ENCODE data around the gene RASA3. TPM values are rescaled to one million over a fixed set of nuclear protein-coding genes. Genes with fewer than 3 reads are reported as not detected.

The RASA3 gene
- polyA plus RNA-seq, 1 experiment = 31.4 TPM

- no peaks in the 10 kb centered on the region for H3K36me3 ChIP-seq (ENCODE audit: control insufficient read depth, insufficient read depth, low read length)
- no peak overlapping the region for H3K4me3 ChIP-seq (ENCODE audit: low read depth, low read length)
- CTCF ChIA-PET = interaction anchor here (0.8 kb wide), 1 partner anchor 12 kb away, joined by 3 read pairs; no protein-coding TSS in a partner anchor
- peaks cover 9% of the 10 kb centered on the region for H3K27me3 ChIP-seq (ENCODE audit: control insufficient read depth, insufficient read depth, low read length)
- POLR2A ChIA-PET = no interaction called here
- no peak for TF ChIP-seq CTCF (IDR thresholded peaks at IDR 0.05; ENCODE audit: insufficient read depth, low read depth, low read length)
- DNase-seq (ENCODE audit: low read depth) = no peak
Observed at GRCh38 chr13:114174529-114174961, 42.1 kb upstream of the RASA3 start.

- ChIA-PET POLR2A (no interaction called here), CTCF (no interaction called here)
- peaks cover 4% of the 10 kb centered on the region for H3K27me3 ChIP-seq (ENCODE audit: control insufficient read depth, insufficient read depth, low read length)
- H3K36me3 ChIP-seq (ENCODE audit: control insufficient read depth, insufficient read depth, low read length) = no peaks in the 10 kb centered on the region
- no peak for DNase-seq (ENCODE audit: low read depth)
- H3K4me3 ChIP-seq (ENCODE audit: low read depth, low read length) = no peak overlapping the region
- no peak for TF ChIP-seq CTCF (IDR thresholded peaks at IDR 0.05; ENCODE audit: insufficient read depth, low read depth, low read length)
Observed at GRCh38 chr13:114173745-114174144, 41.3 kb upstream of the RASA3 start.

- CTCF ChIA-PET = no interaction called here
- H3K27me3 ChIP-seq (ENCODE audit: control insufficient read depth, insufficient read depth, low read length) = peaks cover under 1% of the 10 kb centered on the region
- POLR2A ChIA-PET = no interaction called here
- DNase-seq (ENCODE audit: low read depth) = no peak
- H3K36me3 ChIP-seq (ENCODE audit: control insufficient read depth, insufficient read depth, low read length) = no peaks in the 10 kb centered on the region
- no peak for TF ChIP-seq CTCF (IDR thresholded peaks at IDR 0.05; ENCODE audit: insufficient read depth, low read depth, low read length)
- H3K4me3 ChIP-seq (ENCODE audit: low read depth, low read length) = no peak overlapping the region
Observed at GRCh38 chr13:114173272-114173671, 40.8 kb upstream of the RASA3 start.

- H3K36me3 ChIP-seq (ENCODE audit: control insufficient read depth, insufficient read depth, low read length) = no peaks in the 10 kb centered on the region
- no peak for DNase-seq (ENCODE audit: low read depth)
- ChIA-PET POLR2A (no interaction called here), CTCF (no interaction called here)
- TF ChIP-seq CTCF (IDR thresholded peaks at IDR 0.05; ENCODE audit: insufficient read depth, low read depth, low read length) = no peak
- peaks cover 17% of the 10 kb centered on the region for H3K27me3 ChIP-seq (ENCODE audit: control insufficient read depth, insufficient read depth, low read length)
- no peak overlapping the region for H3K4me3 ChIP-seq (ENCODE audit: low read depth, low read length)
Observed at GRCh38 chr13:114167885-114168284, 35.5 kb upstream of the RASA3 start.

- ChIA-PET POLR2A (no interaction called here), CTCF (no interaction called here)
- no peak for TF ChIP-seq CTCF (IDR thresholded peaks at IDR 0.05; ENCODE audit: insufficient read depth, low read depth, low read length)
- peaks cover 18% of the 10 kb centered on the region for H3K27me3 ChIP-seq (ENCODE audit: control insufficient read depth, insufficient read depth, low read length)
- no peak for DNase-seq (ENCODE audit: low read depth)
- no peak overlapping the region for H3K4me3 ChIP-seq (ENCODE audit: low read depth, low read length)
- no peaks in the 10 kb centered on the region for H3K36me3 ChIP-seq (ENCODE audit: control insufficient read depth, insufficient read depth, low read length)
Observed at GRCh38 chr13:114167426-114167825, 35.0 kb upstream of the RASA3 start.

All from BJ (cell line).